ENCODE measurements around the gene C17orf100.
"Not testable (repeated sequence)": the region's sequence is repeated elsewhere in the genome, so short reads cannot be mapped to it uniquely, and the experiment has no call there.

The C17orf100 gene

GRCh38 chr17:6670571-6670970 is 19.0 kb downstream of the C17orf100 start:
- no peak for DNase-seq

GRCh38 chr17:6670999-6671398 is 19.4 kb downstream of the C17orf100 start:
- DNase-seq = no peak

GRCh38 chr17:6671431-6671830 is 19.9 kb downstream of the C17orf100 start:
- DNase-seq = no peak

DNA sequence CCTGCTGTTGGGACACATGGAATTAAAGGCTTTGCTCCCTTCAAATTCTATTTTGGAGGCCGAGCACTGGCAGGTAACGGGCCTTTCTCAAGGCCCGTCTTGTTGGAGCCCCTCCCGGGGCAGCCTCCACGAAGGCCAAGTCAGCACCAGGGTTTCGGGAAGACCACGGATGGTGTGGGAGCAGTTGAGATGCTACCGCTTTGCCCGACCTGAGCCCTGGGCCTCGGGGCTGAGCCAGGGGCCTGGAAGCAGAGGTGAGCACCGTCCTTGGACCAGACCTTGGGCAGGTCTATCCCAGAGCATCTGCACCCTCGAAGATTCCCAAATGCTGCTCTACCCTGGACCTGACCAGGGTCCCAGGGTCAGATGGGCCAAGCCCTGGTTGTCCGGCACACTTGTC is 23.0 kb downstream of the C17orf100 start:
- DNase-seq = no peak

DNA sequence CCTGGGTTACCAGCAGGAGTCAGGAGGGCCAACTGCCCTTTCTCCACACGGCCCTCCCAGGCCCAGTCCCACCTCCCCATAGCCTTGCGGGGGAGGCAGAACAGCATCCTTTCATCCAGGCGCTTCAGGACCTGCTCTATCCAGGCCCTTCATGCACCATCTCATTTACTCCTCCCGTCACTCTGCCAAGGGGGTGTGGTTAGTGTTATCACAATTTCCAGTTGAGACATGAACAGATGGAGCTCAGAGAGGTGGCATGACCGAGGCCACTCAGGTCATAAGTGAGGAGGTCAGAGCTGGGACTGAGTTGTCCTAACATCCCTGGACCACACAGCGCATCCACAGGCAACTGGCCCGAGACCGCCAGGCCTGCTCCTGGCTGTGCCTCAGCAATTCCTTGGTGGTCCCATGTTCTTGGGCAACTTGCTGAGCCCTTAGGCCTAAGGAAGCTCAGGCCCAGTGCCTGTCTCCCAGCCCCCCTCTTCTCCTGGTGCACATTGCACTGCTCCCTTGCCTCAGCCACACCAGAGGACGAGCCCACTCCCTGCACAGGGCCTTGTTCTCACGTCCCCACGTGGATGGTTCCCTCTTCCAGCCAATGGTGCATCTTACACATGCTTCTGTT is 23.8 kb downstream of the C17orf100 start:
- no peak for DNase-seq

DNA sequence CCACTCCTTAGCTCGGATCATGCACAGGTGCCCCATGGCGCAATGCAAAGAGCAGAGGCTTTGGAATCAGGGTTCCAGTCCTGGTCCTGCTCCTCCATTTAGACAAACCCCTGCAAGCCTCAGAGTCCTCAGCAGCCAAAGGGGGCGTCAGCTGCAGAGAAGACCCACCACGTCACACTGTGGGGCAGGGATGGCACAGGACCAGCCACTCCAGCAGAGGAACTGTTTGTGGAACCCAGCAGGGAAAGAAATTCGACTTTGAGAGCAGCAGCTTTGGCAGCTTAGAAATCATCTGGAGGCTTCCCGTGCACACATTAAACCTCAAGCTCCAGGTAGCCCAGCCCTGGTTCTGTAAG is 25.2 kb downstream of the C17orf100 start:
- DNase-seq = no peak

GRCh38 chr17:6677158-6677831 is 25.7 kb downstream of the C17orf100 start:
- no peak for DNase-seq

GRCh38 chr17:6677946-6678345 is 26.4 kb downstream of the C17orf100 start:
- no peak for DNase-seq

- no peak for DNase-seq
These were observed 27.7 kb downstream of the C17orf100 start for GRCh38 chr17:6679241-6679640.

- no peak for DNase-seq
These were observed 29.6 kb downstream of the C17orf100 start for GRCh38 chr17:6681176-6681575.

DNA sequence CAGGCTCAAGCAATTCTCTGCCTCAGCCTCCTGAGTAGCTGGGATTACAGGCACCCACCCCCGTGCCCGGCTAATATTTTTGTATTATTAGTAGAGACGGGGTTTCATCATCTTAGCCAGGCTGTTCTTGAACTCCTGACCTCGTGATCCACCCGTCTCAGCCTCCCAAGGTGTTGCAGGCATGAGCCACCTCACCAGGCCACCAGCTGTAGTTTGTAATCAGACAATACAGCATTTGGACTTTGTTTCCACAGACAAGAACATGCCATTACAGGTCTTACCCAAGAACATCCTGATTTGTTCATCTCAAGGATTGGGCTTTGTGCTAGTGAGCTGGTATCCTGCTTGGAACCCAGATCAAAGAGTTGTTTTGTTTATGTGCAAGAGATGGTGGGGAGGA is 30.1 kb downstream of the C17orf100 start:
- DNase-seq = no peak

- no peak for DNase-seq
These were observed 30.8 kb downstream of the C17orf100 start for GRCh38 chr17:6682339-6682738.

DNA sequence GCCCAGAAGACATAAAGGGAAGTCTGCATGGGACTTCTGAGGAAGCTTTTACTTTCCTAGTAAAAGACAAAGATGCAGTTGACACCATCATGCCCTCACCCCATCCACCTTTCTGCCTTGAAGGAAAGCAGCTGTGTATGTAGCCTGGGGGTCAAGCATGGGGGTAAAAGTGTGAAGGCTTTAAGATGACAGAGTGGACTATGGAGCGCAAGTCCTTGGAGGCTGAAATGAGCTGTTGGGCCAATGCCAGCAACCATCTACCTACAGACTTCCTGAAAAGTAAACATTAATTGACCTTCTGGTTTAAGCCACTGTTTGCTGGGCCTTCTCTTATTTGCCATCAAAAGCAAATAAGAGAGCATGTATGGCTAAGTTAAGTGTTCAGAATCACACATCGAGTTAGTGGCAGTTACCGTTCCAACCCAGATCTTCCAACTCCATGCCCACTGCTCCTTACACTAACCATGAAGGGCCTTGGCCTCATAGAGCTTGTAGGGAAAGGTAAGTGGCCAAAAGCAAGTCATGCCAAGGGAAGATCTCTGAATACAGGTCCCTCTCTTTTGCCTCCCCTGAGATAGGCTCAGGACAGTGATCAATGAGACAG is 31.6 kb downstream of the C17orf100 start:
- no peak for DNase-seq

DNA sequence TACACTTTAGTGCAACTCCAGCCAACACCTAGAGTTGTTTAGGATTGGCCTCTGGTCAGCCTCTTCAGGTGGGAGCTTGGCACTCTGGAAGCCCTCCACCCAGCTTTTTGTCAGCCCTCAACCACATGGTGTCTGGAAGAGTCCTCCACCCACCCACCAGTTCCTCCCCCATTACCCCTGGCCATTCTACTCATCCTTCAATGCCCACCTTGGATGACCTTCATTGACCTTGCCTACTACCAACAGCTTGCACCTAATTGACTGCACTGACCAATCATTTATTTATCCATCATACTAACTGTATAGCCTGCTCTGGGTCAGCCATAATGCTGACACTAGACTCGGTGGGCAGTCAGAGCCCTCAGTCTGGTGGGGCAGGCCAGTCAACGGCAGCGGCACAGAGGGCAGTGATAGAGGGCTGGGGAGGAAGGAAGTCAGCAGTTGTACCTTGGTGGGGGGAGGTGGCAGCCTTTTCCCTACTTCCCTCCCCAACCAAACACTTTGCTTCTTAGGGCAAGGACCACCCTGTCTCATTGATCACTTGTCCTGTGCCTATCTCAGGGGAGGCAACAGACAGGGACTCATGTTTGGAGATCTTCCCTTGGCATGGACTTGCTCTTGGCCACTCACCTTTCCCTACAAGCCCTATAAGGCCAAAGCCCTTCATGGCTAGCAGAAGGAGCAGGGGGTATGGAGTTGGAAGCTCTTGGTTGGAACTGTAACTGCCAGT is 32.3 kb downstream of the C17orf100 start:
- no peak for DNase-seq

GRCh38 chr17:6684460-6684783 is 32.9 kb downstream of the C17orf100 start:
- no peak for DNase-seq

- DNase-seq = no peak
These were observed 33.6 kb downstream of the C17orf100 start for GRCh38 chr17:6684881-6685767.

- DNase-seq = no peak
These were observed 34.5 kb downstream of the C17orf100 start for GRCh38 chr17:6686026-6686425.

GRCh38 chr17:6688944-6689343 is 37.4 kb downstream of the C17orf100 start:
- no peak for DNase-seq

GRCh38 chr17:6690641-6691040 is 39.1 kb downstream of the C17orf100 start:
- DNase-seq = no peak

GRCh38 chr17:6691546-6691945 is 40.0 kb downstream of the C17orf100 start:
- no peak for DNase-seq

DNA sequence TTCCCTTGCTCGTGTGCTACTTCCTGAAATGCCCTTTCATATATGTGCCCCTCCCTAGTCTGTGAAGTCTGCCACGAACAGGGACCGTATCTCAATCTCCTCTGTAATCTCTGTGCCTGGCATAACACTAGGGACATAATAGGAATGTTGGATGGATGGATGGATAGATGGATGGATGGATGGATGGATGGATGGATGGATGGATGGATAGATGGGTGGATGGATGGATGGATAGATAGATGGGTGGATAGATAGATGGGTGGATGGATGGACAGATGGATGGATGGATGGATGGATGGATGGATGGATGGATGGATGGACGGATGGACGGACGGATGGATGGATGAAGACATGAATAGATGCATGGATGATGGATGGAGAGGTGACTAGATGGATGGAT is 40.4 kb downstream of the C17orf100 start:
- DNase-seq = not testable (repeated sequence)

DNA sequence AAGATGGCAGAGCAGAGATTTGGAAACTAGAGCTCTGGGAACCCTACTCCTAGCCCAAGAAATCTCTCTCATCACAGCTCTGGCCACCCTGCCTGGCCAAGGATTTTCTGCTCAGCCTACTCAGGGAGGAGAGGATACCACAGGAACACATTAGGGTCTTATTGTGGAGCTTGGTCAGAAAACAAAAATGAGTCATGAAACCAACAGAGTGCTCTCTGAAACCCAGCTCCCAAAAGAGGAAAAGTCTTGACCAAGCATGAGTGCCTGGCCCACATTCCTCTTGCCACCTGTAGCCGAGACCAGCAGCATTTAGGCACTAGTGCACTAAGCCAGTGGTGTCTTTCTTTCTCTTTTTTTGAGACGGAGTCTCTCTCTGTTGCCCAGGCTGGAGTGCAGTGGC is 43.5 kb downstream of the C17orf100 start:
- no peak for DNase-seq

DNA sequence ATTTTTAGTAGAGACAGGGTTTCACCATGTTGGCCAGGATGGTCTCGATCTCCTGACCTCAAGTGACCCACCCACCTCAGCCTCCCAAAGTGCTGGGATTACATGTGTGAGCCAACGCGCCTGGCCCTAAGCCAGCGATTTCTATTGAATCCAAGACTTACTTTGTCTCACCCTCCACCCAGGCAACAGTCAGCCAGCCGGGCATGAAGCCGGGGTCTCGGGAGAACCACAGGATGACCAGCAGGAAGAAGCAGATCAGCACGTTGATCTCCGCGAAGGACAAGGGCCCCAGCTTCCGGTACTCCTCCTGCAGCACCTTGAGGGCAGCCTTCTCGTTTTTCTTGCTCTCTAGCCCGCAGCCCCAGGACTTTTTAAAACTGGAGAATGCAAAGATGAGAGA is 44.0 kb downstream of the C17orf100 start:
- no peak for DNase-seq
